Mesodermal cell (in vitro differentiated cells): ENCODE results near the gene MVB12B.

Experiments used
- H3K27ac ChIP-seq: 2 replicates; pipeline ENCODE4 v1.7.0; 2013; ENCODE audit warnings: mild to moderate bottlenecking, low read depth, low read length, moderate library complexity; ENCODE audit not compliant: severe bottlenecking
- H3K36me3 ChIP-seq: 2 replicates; pipeline ENCODE4 v1.7.1; 2013; ENCODE audit warnings: mild to moderate bottlenecking, low read length, moderate library complexity; ENCODE audit not compliant: control insufficient read depth, insufficient read depth
- H3K4me1 ChIP-seq: one replicate; pipeline ENCODE4 v1.7.1; 2013; ENCODE audit warnings: mild to moderate bottlenecking, low read length; ENCODE audit not compliant: insufficient read depth, control insufficient read depth, poor library complexity, severe bottlenecking
- H3K4me3 ChIP-seq: 2 replicates; pipeline ENCODE4 v1.7.0; 2013; ENCODE audit warnings: low read length, control low read depth, mild to moderate bottlenecking; ENCODE audit not compliant: insufficient read depth, poor library complexity, severe bottlenecking; ENCODE audit errors: extremely low read depth
- H3K9me3 ChIP-seq: 2 replicates; pipeline ENCODE4 v1.7.1; 2013; ENCODE audit warnings: mild to moderate bottlenecking, low read length, moderate library complexity; ENCODE audit not compliant: control insufficient read depth
- WGBS, 2 experiments: methylation state at CpG; one replicate each; pipeline ENCODE4 v1.1.5; 2013; ENCODE audit warnings: missing lambda C conversion rate in 2 of 2; ENCODE audit not compliant: insufficient coverage in 2 of 2; 5-methylcytosine and 5-hydroxymethylcytosine counted together

Gene MVB12B

GRCh38 chr9:126375386-126375785, 48.8 kb downstream of the MVB12B start:
- H3K4me1 ChIP-seq, result peaks cover 84% of the 10 kb centered on the region
- no peaks in the 10 kb centered on the region for H3K9me3 ChIP-seq
- no peak overlapping the region for H3K4me3 ChIP-seq
- H3K36me3 ChIP-seq, result no peaks in the 10 kb centered on the region
- whole genome bisulfite sequencing, 2 experiments, result 20 to 25% methylated on average over 1 to 2 of the region's 7 CpGs
- peak overlapping the region; percentile 90 for H3K27ac ChIP-seq

- Histone ChIP-seq H3K9me3 (no peaks in the 10 kb centered on the region), H3K4me3 (no peak overlapping the region), H3K27ac (peak overlapping the region; percentile 90), H3K4me1 (peaks cover 86% of the 10 kb centered on the region), H3K36me3 (peaks cover 8% of the 10 kb centered on the region)
- 69 to 76% methylated on average over 9 to 15 of the region's 18 CpGs for WGBS, 2 experiments
Measured at GRCh38 chr9:126376311-126377175, 49.9 kb downstream of the MVB12B start.

GRCh38 chr9:126377176-126377509, 50.5 kb downstream of the MVB12B start:
- H3K36me3 ChIP-seq, result peaks cover 8% of the 10 kb centered on the region
- WGBS, 2 experiments, result 89 to 94% methylated on average over 2 of the region's 2 CpGs
- H3K9me3 ChIP-seq, result no peaks in the 10 kb centered on the region
- no peak overlapping the region for H3K4me3 ChIP-seq
- peak overlapping the region; percentile 90 for H3K27ac ChIP-seq
- peaks cover 80% of the 10 kb centered on the region for H3K4me1 ChIP-seq

- Histone ChIP-seq H3K27ac (peak overlapping the region; percentile 90), H3K4me1 (peaks cover 76% of the 10 kb centered on the region), H3K36me3 (peaks cover 8% of the 10 kb centered on the region), H3K4me3 (no peak overlapping the region), H3K9me3 (no peaks in the 10 kb centered on the region)
- WGBS, 2 experiments, result 93 to 98% methylated on average over 9 of the region's 9 CpGs
Measured at GRCh38 chr9:126377536-126377935, 50.9 kb downstream of the MVB12B start.

- H3K27ac ChIP-seq, result no peak overlapping the region
- H3K4me1 ChIP-seq, result peaks cover 72% of the 10 kb centered on the region
- no peak overlapping the region for H3K4me3 ChIP-seq
- WGBS, 2 experiments, result 91% methylated on average over 3 to 7 of the region's 7 CpGs
- H3K9me3 ChIP-seq, result no peaks in the 10 kb centered on the region
- H3K36me3 ChIP-seq, result peaks cover 10% of the 10 kb centered on the region
Measured at GRCh38 chr9:126378761-126379160, 52.1 kb downstream of the MVB12B start.

GRCh38 chr9:126379661-126380360, 53.2 kb downstream of the MVB12B start:
- WGBS, 2 experiments, result 74 to 84% methylated on average over 7 of the region's 9 CpGs
- Histone ChIP-seq H3K9me3 (no peaks in the 10 kb centered on the region), H3K4me1 (peaks cover 61% of the 10 kb centered on the region), H3K36me3 (peaks cover 13% of the 10 kb centered on the region), H3K27ac (peak overlapping the region; percentile 33), H3K4me3 (no peak overlapping the region)

GRCh38 chr9:126380447-126380846, 53.8 kb downstream of the MVB12B start:
- WGBS, 2 experiments, result 88 to 93% methylated on average over 7 to 9 of the region's 10 CpGs
- no peak overlapping the region for H3K4me3 ChIP-seq
- peaks cover 55% of the 10 kb centered on the region for H3K4me1 ChIP-seq
- H3K27ac ChIP-seq, result no peak overlapping the region
- no peaks in the 10 kb centered on the region for H3K9me3 ChIP-seq
- peaks cover 17% of the 10 kb centered on the region for H3K36me3 ChIP-seq

GRCh38 chr9:126381195-126381594, 54.6 kb downstream of the MVB12B start:
- Histone ChIP-seq H3K27ac (no peak overlapping the region), H3K36me3 (peaks cover 19% of the 10 kb centered on the region), H3K9me3 (no peaks in the 10 kb centered on the region), H3K4me1 (peaks cover 47% of the 10 kb centered on the region), H3K4me3 (no peak overlapping the region)
- WGBS, 2 experiments, result 95% methylated on average over 4 of the region's 6 CpGs

GRCh38 chr9:126383406-126384046, 56.9 kb downstream of the MVB12B start:
- whole genome bisulfite sequencing, 2 experiments, result 94 to 96% methylated on average over 3 of the region's 3 CpGs
- no peak overlapping the region for H3K4me3 ChIP-seq
- H3K27ac ChIP-seq, result no peak overlapping the region
- peaks cover 24% of the 10 kb centered on the region for H3K4me1 ChIP-seq
- H3K9me3 ChIP-seq, result no peaks in the 10 kb centered on the region
- peaks cover 41% of the 10 kb centered on the region for H3K36me3 ChIP-seq

- WGBS, 2 experiments, result 86 to 94% methylated on average over 6 of the region's 7 CpGs
- no peak overlapping the region for H3K4me3 ChIP-seq
- H3K9me3 ChIP-seq, result no peaks in the 10 kb centered on the region
- no peak overlapping the region for H3K27ac ChIP-seq
- H3K4me1 ChIP-seq, result peaks cover 12% of the 10 kb centered on the region
- H3K36me3 ChIP-seq, result peaks cover 43% of the 10 kb centered on the region
Measured at GRCh38 chr9:126384926-126385325, 58.3 kb downstream of the MVB12B start.
